CD4-positive, alpha-beta T cell treated with Interleukin-2 at 100 ng/mL for 4 hours (primary cell): ENCODE results near the gene CCL27.
A peak's percentile ranks its signal among the peaks of the same experiment; 100 is the strongest.

Experiments used
- DNase-seq: peaks from one replicate; pipeline ENCODE4 v3.0.0-alpha.2; 2020; ENCODE audit warnings: low spot score

The CCL27 gene

DNA sequence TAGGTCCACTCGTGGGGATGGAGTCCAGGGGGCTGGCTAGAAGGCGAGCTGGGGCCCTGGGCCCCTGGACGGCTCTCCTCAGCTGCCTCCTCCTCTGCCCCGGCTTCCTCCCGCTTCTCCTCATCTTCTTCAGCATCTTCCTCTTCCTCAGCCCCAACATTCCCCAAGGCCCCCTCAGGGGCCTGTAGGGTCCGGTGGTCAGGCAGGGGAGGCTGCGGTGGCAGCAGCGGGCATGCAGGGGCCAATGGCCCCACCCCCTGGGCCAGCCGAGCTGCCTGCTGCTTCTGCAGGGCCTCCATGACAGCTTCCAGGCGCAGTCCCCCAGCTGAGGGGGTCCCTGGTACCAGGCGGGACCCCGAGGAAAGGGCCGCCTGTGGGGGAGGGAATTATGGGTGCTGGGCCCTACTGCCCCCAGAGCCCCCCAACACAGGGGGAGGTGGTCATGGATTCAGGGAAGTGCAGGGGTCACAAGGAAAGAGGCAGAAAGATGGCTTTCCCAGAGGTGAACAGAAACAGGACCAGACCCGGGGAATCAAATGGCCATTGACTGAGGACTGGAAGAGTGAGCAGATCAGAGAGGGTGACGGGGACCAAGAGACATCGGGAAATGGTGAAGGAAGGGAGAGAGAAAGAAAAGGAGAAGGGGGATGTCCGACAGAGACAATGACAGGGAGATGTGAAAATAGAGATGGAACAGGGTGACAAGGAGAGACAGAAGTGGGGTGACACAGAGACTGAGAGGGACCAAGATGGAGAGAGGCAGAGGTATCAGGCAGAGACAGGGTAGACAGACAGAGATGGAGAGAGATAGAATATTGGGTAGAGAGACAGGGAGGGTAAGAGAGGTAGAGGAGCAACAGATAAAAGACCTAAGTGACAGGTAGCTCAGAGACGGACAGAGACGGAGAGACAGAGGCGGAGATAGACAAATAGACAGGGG is 34.5 kb downstream of the CCL27 start:
- DNase-seq, result no peak

- no peak for DNase-seq
Observed at GRCh38 chr9:34625186-34625486, 37.3 kb downstream of the CCL27 start.

DNA sequence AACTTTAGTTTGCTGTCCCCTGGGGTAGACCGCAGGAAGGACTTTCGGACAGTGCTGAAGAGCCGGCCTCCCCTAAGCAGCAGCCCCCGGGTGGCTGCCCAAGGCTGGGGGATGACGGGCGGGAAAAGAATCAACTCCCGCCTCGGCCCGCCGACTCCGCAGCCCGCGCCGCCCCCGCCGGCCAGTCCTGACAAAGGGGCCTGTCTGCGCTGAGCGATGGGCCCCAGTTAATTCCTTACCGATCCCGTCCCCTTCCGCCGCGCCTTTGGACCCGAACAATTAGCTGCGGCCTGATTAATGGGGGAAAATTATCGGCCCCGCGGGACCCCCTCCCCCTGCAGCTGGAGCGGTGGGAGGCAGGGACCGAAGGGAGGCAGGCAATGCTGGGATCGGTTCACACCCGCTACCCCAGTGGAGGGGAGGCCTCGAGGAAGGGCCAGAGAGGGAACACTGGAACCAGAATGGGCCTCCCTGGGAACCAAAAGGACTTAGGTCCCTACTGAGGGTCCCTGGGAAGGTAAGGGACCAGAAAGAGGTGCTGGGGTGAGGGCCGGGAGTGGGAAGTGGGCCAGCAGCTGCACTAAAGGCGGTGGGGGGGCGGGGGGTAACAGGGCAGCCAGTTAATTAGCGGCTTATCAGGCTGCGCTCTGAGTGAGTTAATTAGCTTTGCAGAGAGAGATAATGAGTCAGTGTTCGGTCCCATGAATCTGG is 37.8 kb downstream of the CCL27 start:
- DNase-seq, result no peak

DNA sequence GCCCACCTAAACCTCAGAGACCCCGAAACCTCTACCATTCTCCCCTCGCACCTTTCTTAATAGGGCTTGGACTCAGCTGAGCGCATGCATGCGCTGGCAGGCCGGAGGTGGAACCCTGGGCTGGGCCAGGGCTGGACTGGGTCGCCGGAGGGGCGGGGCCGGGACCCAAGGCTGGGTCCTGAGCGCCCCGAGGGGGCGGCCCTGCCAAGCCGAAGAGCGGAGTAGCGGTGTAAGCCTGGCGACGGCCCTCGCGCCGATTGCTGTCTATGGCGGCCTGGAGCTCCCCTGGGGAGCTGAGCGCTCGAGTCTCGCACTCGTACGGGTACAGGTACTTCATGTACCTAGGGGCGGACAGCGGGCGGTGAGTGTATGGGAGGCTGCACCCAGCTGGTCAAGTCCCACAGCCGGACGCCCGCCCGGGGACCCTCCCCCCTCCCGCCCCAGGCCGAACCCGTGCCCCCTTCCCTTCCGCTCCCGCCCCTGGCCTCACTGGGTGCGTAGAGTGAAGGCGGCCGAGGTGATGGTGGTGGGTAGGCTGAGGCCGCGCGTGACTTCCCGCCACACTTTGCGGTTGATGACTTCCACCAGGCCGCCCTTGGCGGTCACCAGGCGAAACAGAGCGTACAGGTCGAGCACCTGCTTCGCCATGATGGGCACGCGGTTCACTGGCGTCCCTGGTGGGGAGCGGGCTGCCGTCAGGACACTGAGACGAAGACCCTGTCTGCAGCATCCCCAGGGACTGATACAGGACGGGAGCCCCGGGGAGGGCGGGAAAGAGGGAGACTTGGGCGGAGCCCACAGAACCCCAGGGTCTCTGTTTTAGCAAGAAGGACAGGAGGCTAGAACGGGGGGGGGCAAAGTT is 38.9 kb downstream of the CCL27 start:
- DNase-seq, result no peak

GRCh38 chr9:34620061-34620994 is 42.1 kb downstream of the CCL27 start, which contains the start of gene DCTN3:
Gene DCTN3, minus strand, starts transcription at chr9:34620495. Its CDS starts 31 bp downstream, at chr9:34620464.
- peak; percentile 95 for DNase-seq

GRCh38 chr9:34615132-34615531 is 47.3 kb downstream of the CCL27 start:
- DNase-seq, result no peak

GRCh38 chr9:34612788-34613390 is 49.6 kb downstream of the CCL27 start:
- DNase-seq, result peak; percentile 78
